Dermis blood vessel endothelial cell (primary cell): ENCODE measurements around the gene ARHGAP24. TPM values are rescaled to one million over a fixed set of nuclear protein-coding genes. Genes with fewer than 3 reads are reported as not detected.
"Not testable (repeated sequence)": the region's sequence is repeated elsewhere in the genome, so short reads cannot be mapped to it uniquely, and the experiment has no call there.

Experiments used
- DNase-seq: peaks from one replicate; pipeline ENCODE4 v3.0.0; 2010
- total RNA-seq: library from RNA; depleted of rRNA; stranded (reverse); fragments of >200 nt; gene quantifications from 2 replicates; pipeline ENCODE4 v1.2.3, GENCODE V29; 2014

The ARHGAP24 gene
- total RNA-seq, 1 donor from 2014 or later, result 37.9 TPM

- DNase-seq, result no peak
These were observed 308.9 kb downstream of the ARHGAP24 start for GRCh38 chr4:85783900-85784299.

- no peak for DNase-seq
These were observed 309.4 kb downstream of the ARHGAP24 start for GRCh38 chr4:85784348-85784747.

- no peak for DNase-seq
These were observed 310.0 kb downstream of the ARHGAP24 start for GRCh38 chr4:85784947-85785346.

- peak; percentile 73 for DNase-seq
These were observed 312.2 kb downstream of the ARHGAP24 start for GRCh38 chr4:85787133-85787532.

- no peak for DNase-seq
These were observed 313.7 kb downstream of the ARHGAP24 start for GRCh38 chr4:85788604-85789003.

- DNase-seq, result no peak
These were observed 314.3 kb downstream of the ARHGAP24 start for GRCh38 chr4:85789241-85789640.

GRCh38 chr4:85790582-85790981 is 315.6 kb downstream of the ARHGAP24 start:
- DNase-seq, result peak; percentile 47

- peak; percentile 72 for DNase-seq
These were observed 317.7 kb downstream of the ARHGAP24 start for GRCh38 chr4:85792376-85793232.

GRCh38 chr4:85793233-85793585 is 318.3 kb downstream of the ARHGAP24 start:
- no peak for DNase-seq

GRCh38 chr4:85798012-85798770 is 323.2 kb downstream of the ARHGAP24 start:
- no peak for DNase-seq

- no peak for DNase-seq
These were observed 328.9 kb downstream of the ARHGAP24 start for GRCh38 chr4:85803856-85804255.

- DNase-seq, result no peak
These were observed 330.9 kb downstream of the ARHGAP24 start for GRCh38 chr4:85805891-85806290.

- DNase-seq, result no peak
These were observed 331.4 kb downstream of the ARHGAP24 start for GRCh38 chr4:85806334-85806733.

GRCh38 chr4:85807247-85807950 is 332.4 kb downstream of the ARHGAP24 start:
- peak; percentile 94 for DNase-seq

GRCh38 chr4:85808104-85808503 is 333.2 kb downstream of the ARHGAP24 start:
- DNase-seq, result no peak

- DNase-seq, result no peak
These were observed 333.9 kb downstream of the ARHGAP24 start for GRCh38 chr4:85808864-85809263.

GRCh38 chr4:85812776-85813175 is 337.8 kb downstream of the ARHGAP24 start:
- DNase-seq, result peak; percentile 87

GRCh38 chr4:85815796-85816459 is 341.0 kb downstream of the ARHGAP24 start:
- no peak for DNase-seq

- no peak for DNase-seq
These were observed 343.8 kb downstream of the ARHGAP24 start for GRCh38 chr4:85818700-85819099.

- DNase-seq, result not testable (repeated sequence)
These were observed 345.2 kb downstream of the ARHGAP24 start for GRCh38 chr4:85820101-85820500.

GRCh38 chr4:85821688-85822455 is 346.9 kb downstream of the ARHGAP24 start:
- no peak for DNase-seq

GRCh38 chr4:85823295-85823694 is 348.3 kb downstream of the ARHGAP24 start:
- DNase-seq, result peak; percentile 54
